Fibroblast of skin of right quadriceps (primary cell): ENCODE data around the gene PKDCC.

Experiments used
- DNase-seq: peaks from one replicate; pipeline ENCODE4 v3.0.0-alpha.2; 2013

PKDCC gene

GRCh38 chr2:42047488-42048298 is at the start of gene PKDCC:
TSS of gene PKDCC (plus strand) at chr2:42048021. CDS start at chr2:42048200, 179 bp downstream.
- peak; percentile 90 for DNase-seq

- DNase-seq = peak; percentile 45
These were observed 49.4 kb upstream of the PKDCC start for GRCh38 chr2:41998186-41999127.

GRCh38 chr2:41999128-41999480 is 48.7 kb upstream of the PKDCC start:
- DNase-seq = no peak

- DNase-seq = no peak
These were observed 48.1 kb upstream of the PKDCC start for GRCh38 chr2:41999592-42000281.

GRCh38 chr2:42001711-42002201 is 46.1 kb upstream of the PKDCC start:
- DNase-seq = peak; percentile 42

- no peak for DNase-seq
These were observed 40.3 kb upstream of the PKDCC start for GRCh38 chr2:42007551-42007950.

- peak; percentile 52 for DNase-seq
These were observed 39.4 kb upstream of the PKDCC start for GRCh38 chr2:42008241-42008921.

- DNase-seq = no peak
These were observed 37.9 kb upstream of the PKDCC start for GRCh38 chr2:42009657-42010580.

GRCh38 chr2:42010743-42011298 is 37.0 kb upstream of the PKDCC start:
- DNase-seq = peak; percentile 91

GRCh38 chr2:42012137-42012536 is 35.7 kb upstream of the PKDCC start:
- no peak for DNase-seq

- DNase-seq = no peak
These were observed 35.2 kb upstream of the PKDCC start for GRCh38 chr2:42012651-42013050.

GRCh38 chr2:42013409-42013808 is 34.4 kb upstream of the PKDCC start:
- DNase-seq = no peak

- peak; percentile 97 for DNase-seq
These were observed 26.4 kb upstream of the PKDCC start for GRCh38 chr2:42021464-42021863.

GRCh38 chr2:42025151-42025582 is 22.7 kb upstream of the PKDCC start:
- peak; percentile 78 for DNase-seq

GRCh38 chr2:42026272-42026671 is 21.5 kb upstream of the PKDCC start:
- DNase-seq = no peak

GRCh38 chr2:42028571-42029148 is 19.2 kb upstream of the PKDCC start:
- peak; percentile 30 for DNase-seq

GRCh38 chr2:42029171-42029570 is 18.6 kb upstream of the PKDCC start:
- no peak for DNase-seq

- no peak for DNase-seq
These were observed 18.1 kb upstream of the PKDCC start for GRCh38 chr2:42029639-42030199.

GRCh38 chr2:42030200-42030759 is 17.5 kb upstream of the PKDCC start:
- no peak for DNase-seq

- DNase-seq = no peak
These were observed 17.0 kb upstream of the PKDCC start for GRCh38 chr2:42030829-42031228.
